HEK293 (cell line): ENCODE data around the gene MARCHF10.

Source experiments
- AEBP2 ChIP-seq: fragments of 450-650 bp; formaldehyde crosslinking; IDR thresholded peaks from 2 replicates; pipeline ENCODE4 v1.5.1; 2016; ENCODE audit warnings: missing biosample characterization, missing genetic modification characterization, borderline replicate concordance
- INSM2 ChIP-seq: fragments of 450-650 bp; formaldehyde crosslinking; IDR thresholded peaks from 2 replicates; pipeline ENCODE4 v1.5.1; 2016; ENCODE audit warnings: missing biosample characterization, missing genetic modification characterization
- KLF10 ChIP-seq: fragments of 450-650 bp; IDR thresholded peaks from 2 replicates; pipeline ENCODE4 v1.5.1; 2018; ENCODE audit warnings: missing biosample characterization, mild to moderate bottlenecking, missing genetic modification characterization
- KLF17 ChIP-seq: fragments of 450-650 bp; formaldehyde crosslinking; IDR thresholded peaks from 2 replicates; pipeline ENCODE4 v1.5.1; 2016; ENCODE audit warnings: missing biosample characterization, missing genetic modification characterization
- KLF9 ChIP-seq: fragments of 450-650 bp; formaldehyde crosslinking; IDR thresholded peaks from 2 replicates; pipeline ENCODE4 v1.5.1; 2016; ENCODE audit warnings: missing biosample characterization, missing genetic modification characterization, low read depth
- PRDM1 ChIP-seq: fragments of 450-650 bp; formaldehyde crosslinking; IDR thresholded peaks from 2 replicates; pipeline ENCODE4; 2016; ENCODE audit warnings: missing biosample characterization, missing genetic modification characterization
- PRDM10 ChIP-seq: fragments of 450-650 bp; formaldehyde crosslinking; IDR thresholded peaks from 2 replicates; pipeline ENCODE4 v1.5.1; 2016; ENCODE audit warnings: missing biosample characterization, missing genetic modification characterization
- ZBTB48 ChIP-seq: fragments of 450-650 bp; formaldehyde crosslinking; IDR thresholded peaks from 2 replicates; pipeline ENCODE4 v1.5.1; 2016; ENCODE audit warnings: missing biosample characterization, missing genetic modification characterization
- ZBTB8A ChIP-seq: fragments of 450-650 bp; formaldehyde crosslinking; IDR thresholded peaks from 2 replicates; pipeline ENCODE4 v1.5.1; 2016; ENCODE audit warnings: missing biosample characterization, missing genetic modification characterization
- ZFP37 ChIP-seq: fragments of 450-650 bp; formaldehyde crosslinking; IDR thresholded peaks from 2 replicates; pipeline ENCODE4 v1.5.1; 2016; ENCODE audit warnings: missing biosample characterization, missing genetic modification characterization
- ZFP41 ChIP-seq: fragments of 450-650 bp; formaldehyde crosslinking; IDR thresholded peaks from 2 replicates; pipeline ENCODE4 v1.5.1; 2016; ENCODE audit warnings: missing biosample characterization, missing genetic modification characterization, borderline replicate concordance
- ZNF112 ChIP-seq: fragments of 450-650 bp; formaldehyde crosslinking; IDR thresholded peaks from 2 replicates; pipeline ENCODE4 v1.5.0; 2017; ENCODE audit warnings: missing biosample characterization, missing genetic modification characterization
- ZNF133 ChIP-seq: fragments of 450-650 bp; formaldehyde crosslinking; IDR thresholded peaks from 2 replicates; pipeline ENCODE4 v1.5.1; 2016; ENCODE audit warnings: missing biosample characterization, missing genetic modification characterization
- ZNF155 ChIP-seq: fragments of 450-650 bp; formaldehyde crosslinking; IDR thresholded peaks from 2 replicates; pipeline ENCODE4 v1.5.1; 2016; ENCODE audit warnings: missing biosample characterization, missing genetic modification characterization
- ZNF2 ChIP-seq: fragments of 450-650 bp; formaldehyde crosslinking; IDR thresholded peaks from 2 replicates; pipeline ENCODE4 v1.5.1; 2016; ENCODE audit warnings: missing biosample characterization, missing genetic modification characterization
- ZNF350 ChIP-seq: fragments of 450-650 bp; formaldehyde crosslinking; IDR thresholded peaks from 2 replicates; pipeline ENCODE4 v1.5.0; 2017; ENCODE audit warnings: missing biosample characterization, mild to moderate bottlenecking, missing genetic modification characterization
- ZNF354C ChIP-seq: fragments of 450-650 bp; formaldehyde crosslinking; IDR thresholded peaks from 2 replicates; pipeline ENCODE4 v1.5.1; 2016; ENCODE audit warnings: missing biosample characterization, missing genetic modification characterization, low read depth, borderline replicate concordance
- ZNF398 ChIP-seq: fragments of 450-650 bp; formaldehyde crosslinking; IDR thresholded peaks from 2 replicates; pipeline ENCODE4 v1.5.1; 2017; ENCODE audit warnings: missing biosample characterization, missing genetic modification characterization
- ZNF404 ChIP-seq: fragments of 450-650 bp; formaldehyde crosslinking; IDR thresholded peaks from 2 replicates; pipeline ENCODE4 v1.5.1; 2017; ENCODE audit warnings: missing biosample characterization, missing genetic modification characterization
- ZNF488 ChIP-seq: fragments of 450-650 bp; formaldehyde crosslinking; IDR thresholded peaks from 2 replicates; pipeline ENCODE4 v1.5.1; 2016; ENCODE audit warnings: missing biosample characterization, missing genetic modification characterization
- ZNF596 ChIP-seq: fragments of 450-650 bp; IDR thresholded peaks from 2 replicates; pipeline ENCODE4 v1.5.0; 2018; ENCODE audit warnings: missing biosample characterization, mild to moderate bottlenecking, missing genetic modification characterization, moderate library complexity
- ZNF600 ChIP-seq: fragments of 450-650 bp; formaldehyde crosslinking; IDR thresholded peaks from 2 replicates; pipeline ENCODE4 v1.5.1; 2016; ENCODE audit warnings: missing biosample characterization, missing genetic modification characterization
- ZNF610 ChIP-seq: fragments of 450-650 bp; formaldehyde crosslinking; IDR thresholded peaks from 2 replicates; pipeline ENCODE4 v1.5.1; 2016; ENCODE audit warnings: missing biosample characterization, missing genetic modification characterization, borderline replicate concordance
- ZNF664 ChIP-seq: fragments of 450-650 bp; formaldehyde crosslinking; IDR thresholded peaks from 2 replicates; pipeline ENCODE4 v1.5.1; 2016; ENCODE audit warnings: missing biosample characterization, missing genetic modification characterization
- ZSCAN23 ChIP-seq: fragments of 450-650 bp; formaldehyde crosslinking; IDR thresholded peaks from 2 replicates; pipeline ENCODE4 v1.5.1; 2016; ENCODE audit warnings: missing biosample characterization, missing genetic modification characterization

MARCHF10 gene

GRCh38 chr17:62704381-62704971, 103.6 kb downstream of the MARCHF10 start (continued):
- no peak for TF ChIP-seq AEBP2 (tag by site-specific recombination)
- no peak for TF ChIP-seq ZNF398 (tag by site-specific recombination)
- no peak for TF ChIP-seq ZFP41
- TF ChIP-seq ZNF2, result no peak
- no peak for TF ChIP-seq ZNF600 (tag by site-specific recombination)
- peak; percentile 59 for TF ChIP-seq PRDM10
- no peak for TF ChIP-seq KLF17 (tag by site-specific recombination)
- no peak for TF ChIP-seq INSM2
- TF ChIP-seq PRDM1 (tag by site-specific recombination), result no peak
- TF ChIP-seq ZNF350 (tag by site-specific recombination), result no peak
- no peak for TF ChIP-seq KLF10
- no peak for TF ChIP-seq ZNF664 (tag by site-specific recombination)
- no peak for TF ChIP-seq ZNF610 (tag by site-specific recombination)
- no peak for TF ChIP-seq ZNF354C (tag by site-specific recombination)
- no peak for TF ChIP-seq ZNF488 (tag by site-specific recombination)
- no peak for TF ChIP-seq ZNF155 (tag by site-specific recombination)
- no peak for TF ChIP-seq ZNF133 (tag by site-specific recombination)
- TF ChIP-seq ZBTB8A, result peak; percentile 43
- no peak for TF ChIP-seq ZBTB48 (tag by site-specific recombination)
- TF ChIP-seq KLF9 (tag by site-specific recombination), result no peak
- TF ChIP-seq ZNF404, result no peak
- TF ChIP-seq ZSCAN23 (tag by site-specific recombination), result no peak
- TF ChIP-seq ZFP37, result no peak
- TF ChIP-seq ZNF596 (tag by site-specific recombination), result no peak
- no peak for TF ChIP-seq ZNF112 (tag by site-specific recombination)
